Gastrocnemius medialis (tissue), 4 donors: ENCODE results near the gene CHI3L1.

Source experiments
- POLR2A ChIP-seq, 2 donors: fragments of 450-650 bp; IDR thresholded peaks; one replicate each; pipeline ENCODE4 v1.6.1; 2017; ENCODE audit warnings: antibody characterized with exemption in 2 of 2, mild to moderate bottlenecking in 2 of 2, moderate library complexity in 2 of 2
- TF ChIP-seq, protein P1 (sequence below), 5 experiments: fragments of 450-650 bp in 3 of 5; fragments of 200-600 bp in 2 of 5; sonication (generic) in 2 of 5; IDR thresholded peaks in 4 of 5; conservative IDR thresholded peaks in 1 of 5; 1 replicate in 4 of 5; 2 replicates in 1 of 5; pipeline ENCODE4 v1.5.1; 2016 to 2019; ENCODE audit warnings: antibody characterized with exemption in 5 of 5, mild to moderate bottlenecking in 3 of 5, moderate library complexity in 3 of 5

DNA sequence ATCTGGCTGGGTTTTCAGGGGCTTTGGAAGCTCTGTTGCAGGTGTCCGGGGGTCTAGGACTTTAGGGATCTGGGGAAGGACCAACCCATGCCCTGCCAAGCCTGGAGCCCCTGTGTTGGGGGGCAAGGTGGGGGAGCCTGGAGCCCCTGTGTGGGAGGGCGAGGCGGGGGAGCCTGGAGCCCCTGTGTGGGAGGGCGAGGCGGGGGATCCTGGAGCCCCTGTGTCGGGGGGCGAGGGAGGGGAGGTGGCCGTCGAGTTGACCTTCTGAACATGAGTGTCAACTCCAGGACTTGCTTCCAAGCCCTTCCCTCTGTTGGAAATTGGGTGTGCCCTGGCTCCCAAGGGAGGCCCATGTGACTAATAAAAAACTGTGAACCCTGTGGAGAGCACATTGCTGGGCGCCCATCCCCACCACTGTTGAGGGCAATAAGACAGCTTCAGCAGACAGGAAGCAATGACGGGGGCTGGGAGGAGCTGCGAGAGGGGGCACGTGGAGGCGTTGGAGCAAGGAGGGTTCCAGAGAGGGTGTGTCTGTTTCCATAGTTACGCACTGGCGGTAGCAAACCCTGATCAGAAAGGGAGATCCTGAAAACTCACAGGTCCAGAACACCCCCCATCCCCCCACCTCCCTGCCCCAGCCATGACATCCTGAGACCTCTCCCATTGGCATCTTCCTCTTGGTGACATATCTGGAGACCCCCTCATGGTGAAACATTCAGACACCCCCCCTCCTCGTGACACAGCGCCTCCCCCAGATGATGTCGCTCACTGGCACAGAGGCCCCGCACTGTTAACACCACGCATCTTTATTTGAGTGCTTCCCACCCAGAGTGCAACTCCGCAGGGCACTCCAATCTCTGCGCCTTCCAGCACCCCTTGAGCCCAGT is 19.2 kb downstream of the CHI3L1 start:
- TF ChIP-seq, protein P1, sequence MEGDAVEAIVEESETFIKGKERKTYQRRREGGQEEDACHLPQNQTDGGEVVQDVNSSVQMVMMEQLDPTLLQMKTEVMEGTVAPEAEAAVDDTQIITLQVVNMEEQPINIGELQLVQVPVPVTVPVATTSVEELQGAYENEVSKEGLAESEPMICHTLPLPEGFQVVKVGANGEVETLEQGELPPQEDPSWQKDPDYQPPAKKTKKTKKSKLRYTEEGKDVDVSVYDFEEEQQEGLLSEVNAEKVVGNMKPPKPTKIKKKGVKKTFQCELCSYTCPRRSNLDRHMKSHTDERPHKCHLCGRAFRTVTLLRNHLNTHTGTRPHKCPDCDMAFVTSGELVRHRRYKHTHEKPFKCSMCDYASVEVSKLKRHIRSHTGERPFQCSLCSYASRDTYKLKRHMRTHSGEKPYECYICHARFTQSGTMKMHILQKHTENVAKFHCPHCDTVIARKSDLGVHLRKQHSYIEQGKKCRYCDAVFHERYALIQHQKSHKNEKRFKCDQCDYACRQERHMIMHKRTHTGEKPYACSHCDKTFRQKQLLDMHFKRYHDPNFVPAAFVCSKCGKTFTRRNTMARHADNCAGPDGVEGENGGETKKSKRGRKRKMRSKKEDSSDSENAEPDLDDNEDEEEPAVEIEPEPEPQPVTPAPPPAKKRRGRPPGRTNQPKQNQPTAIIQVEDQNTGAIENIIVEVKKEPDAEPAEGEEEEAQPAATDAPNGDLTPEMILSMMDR (IDR thresholded peaks at IDR 0.05 in 4 of 5, conservative IDR thresholded peaks at IDR 0.05 in 1 of 5), result no peak
- no peak for TF ChIP-seq POLR2A (IDR thresholded peaks at IDR 0.05)
